HL-60 (cell line): ENCODE measurements around the gene CTDSPL2.
"Not testable (repeated sequence)": the region's sequence is repeated elsewhere in the genome, so short reads cannot be mapped to it uniquely, and the experiment has no call there.

Source experiments
- GABPA ChIP-seq: IDR thresholded peaks from 2 replicates; pipeline ENCODE4 v1.6.1; 2012; ENCODE audit warnings: low read depth
- POLR2AphosphoS5 ChIP-seq: IDR thresholded peaks from 2 replicates; pipeline ENCODE4 v1.6.1; 2012; ENCODE audit warnings: low read depth
- SPI1 ChIP-seq: IDR thresholded peaks from 2 replicates; pipeline ENCODE4 v1.6.1; 2012; ENCODE audit warnings: low read depth, mild to moderate bottlenecking, borderline replicate concordance
- TF ChIP-seq, protein P1 (sequence below): IDR thresholded peaks from one replicate; pipeline ENCODE4 v1.5.1; 2011; ENCODE audit warnings: low read length, control low read depth, inconsistent platforms; ENCODE audit not compliant: insufficient read depth
- TF ChIP-seq, protein P2 (sequence below): IDR thresholded peaks from 2 replicates; pipeline ENCODE4 v1.6.1; 2012; ENCODE audit warnings: low read depth; ENCODE audit not compliant: insufficient replicate concordance

DNA sequence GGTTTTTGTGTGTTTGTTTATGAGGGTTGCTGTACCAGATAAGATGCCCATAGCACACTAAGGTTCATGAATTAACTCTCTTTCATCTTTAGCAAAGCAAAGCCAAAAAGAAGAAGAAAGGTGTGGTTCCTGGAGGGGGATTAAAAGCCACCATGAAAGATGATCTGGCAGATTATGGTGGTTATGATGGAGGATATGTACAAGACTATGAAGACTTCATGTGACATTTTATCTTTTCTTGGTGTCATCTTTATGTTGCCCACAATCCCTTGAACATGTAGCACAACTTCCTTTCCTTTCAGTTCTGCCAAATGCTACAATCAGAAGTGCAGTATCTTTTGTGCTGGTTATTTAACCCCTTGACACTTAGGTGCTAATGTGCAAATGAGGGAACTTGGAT is 133.5 kb downstream of the CTDSPL2 start:
- TF ChIP-seq, protein P1, sequence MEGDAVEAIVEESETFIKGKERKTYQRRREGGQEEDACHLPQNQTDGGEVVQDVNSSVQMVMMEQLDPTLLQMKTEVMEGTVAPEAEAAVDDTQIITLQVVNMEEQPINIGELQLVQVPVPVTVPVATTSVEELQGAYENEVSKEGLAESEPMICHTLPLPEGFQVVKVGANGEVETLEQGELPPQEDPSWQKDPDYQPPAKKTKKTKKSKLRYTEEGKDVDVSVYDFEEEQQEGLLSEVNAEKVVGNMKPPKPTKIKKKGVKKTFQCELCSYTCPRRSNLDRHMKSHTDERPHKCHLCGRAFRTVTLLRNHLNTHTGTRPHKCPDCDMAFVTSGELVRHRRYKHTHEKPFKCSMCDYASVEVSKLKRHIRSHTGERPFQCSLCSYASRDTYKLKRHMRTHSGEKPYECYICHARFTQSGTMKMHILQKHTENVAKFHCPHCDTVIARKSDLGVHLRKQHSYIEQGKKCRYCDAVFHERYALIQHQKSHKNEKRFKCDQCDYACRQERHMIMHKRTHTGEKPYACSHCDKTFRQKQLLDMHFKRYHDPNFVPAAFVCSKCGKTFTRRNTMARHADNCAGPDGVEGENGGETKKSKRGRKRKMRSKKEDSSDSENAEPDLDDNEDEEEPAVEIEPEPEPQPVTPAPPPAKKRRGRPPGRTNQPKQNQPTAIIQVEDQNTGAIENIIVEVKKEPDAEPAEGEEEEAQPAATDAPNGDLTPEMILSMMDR, result not testable (repeated sequence)
- TF ChIP-seq, protein P2, sequence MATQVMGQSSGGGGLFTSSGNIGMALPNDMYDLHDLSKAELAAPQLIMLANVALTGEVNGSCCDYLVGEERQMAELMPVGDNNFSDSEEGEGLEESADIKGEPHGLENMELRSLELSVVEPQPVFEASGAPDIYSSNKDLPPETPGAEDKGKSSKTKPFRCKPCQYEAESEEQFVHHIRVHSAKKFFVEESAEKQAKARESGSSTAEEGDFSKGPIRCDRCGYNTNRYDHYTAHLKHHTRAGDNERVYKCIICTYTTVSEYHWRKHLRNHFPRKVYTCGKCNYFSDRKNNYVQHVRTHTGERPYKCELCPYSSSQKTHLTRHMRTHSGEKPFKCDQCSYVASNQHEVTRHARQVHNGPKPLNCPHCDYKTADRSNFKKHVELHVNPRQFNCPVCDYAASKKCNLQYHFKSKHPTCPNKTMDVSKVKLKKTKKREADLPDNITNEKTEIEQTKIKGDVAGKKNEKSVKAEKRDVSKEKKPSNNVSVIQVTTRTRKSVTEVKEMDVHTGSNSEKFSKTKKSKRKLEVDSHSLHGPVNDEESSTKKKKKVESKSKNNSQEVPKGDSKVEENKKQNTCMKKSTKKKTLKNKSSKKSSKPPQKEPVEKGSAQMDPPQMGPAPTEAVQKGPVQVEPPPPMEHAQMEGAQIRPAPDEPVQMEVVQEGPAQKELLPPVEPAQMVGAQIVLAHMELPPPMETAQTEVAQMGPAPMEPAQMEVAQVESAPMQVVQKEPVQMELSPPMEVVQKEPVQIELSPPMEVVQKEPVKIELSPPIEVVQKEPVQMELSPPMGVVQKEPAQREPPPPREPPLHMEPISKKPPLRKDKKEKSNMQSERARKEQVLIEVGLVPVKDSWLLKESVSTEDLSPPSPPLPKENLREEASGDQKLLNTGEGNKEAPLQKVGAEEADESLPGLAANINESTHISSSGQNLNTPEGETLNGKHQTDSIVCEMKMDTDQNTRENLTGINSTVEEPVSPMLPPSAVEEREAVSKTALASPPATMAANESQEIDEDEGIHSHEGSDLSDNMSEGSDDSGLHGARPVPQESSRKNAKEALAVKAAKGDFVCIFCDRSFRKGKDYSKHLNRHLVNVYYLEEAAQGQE, result not testable (repeated sequence)
- TF ChIP-seq GABPA, POLR2AphosphoS5, SPI1: not testable (repeated sequence)
